Neural crest cell (in vitro differentiated cells): ENCODE data around the gene FMNL3. TPM values are rescaled to one million over a fixed set of nuclear protein-coding genes. Genes with fewer than 3 reads are reported as not detected.
"Not testable (repeated sequence)": the region's sequence is repeated elsewhere in the genome, so short reads cannot be mapped to it uniquely, and the experiment has no call there.

Source experiments
- DNase-seq: peaks from one replicate; pipeline ENCODE4 v3.0.0; 2021; ENCODE audit warnings: low read depth, mixed read lengths, low spot score
- H3K27ac Mint-ChIP-seq: one replicate; pipeline ENCODE4 v1.8.0; 2021; ENCODE audit warnings: mild to moderate bottlenecking, mixed read lengths; ENCODE audit not compliant: unreplicated experiment
- H3K27me3 Mint-ChIP-seq: 2 replicates; pipeline ENCODE4 v1.8.0; 2021; ENCODE audit warnings: low read depth, mild to moderate bottlenecking, mixed read lengths
- H3K36me3 Mint-ChIP-seq: 2 replicates; pipeline ENCODE4 v1.8.0; 2021; ENCODE audit warnings: low read depth, mild to moderate bottlenecking, mixed read lengths
- H3K4me1 Mint-ChIP-seq: 2 replicates; pipeline ENCODE4 v1.8.0; 2021; ENCODE audit warnings: mixed read lengths
- H3K4me3 Mint-ChIP-seq: one replicate; pipeline ENCODE4 v1.8.0; 2021; ENCODE audit warnings: mild to moderate bottlenecking, mixed read lengths
- H3K9me3 Mint-ChIP-seq: 2 replicates; pipeline ENCODE4 v1.8.0; 2021; ENCODE audit warnings: mixed read lengths
- total RNA-seq: library from RNA; stranded (reverse); gene quantifications from 2 replicates; pipeline ENCODE4 v1.2.1, GENCODE V29; 2021
- TF ChIP-seq, protein P1 (sequence below): fragments of 200-600 bp; sonication (generic); conservative IDR thresholded peaks from 2 replicates; pipeline ENCODE4 v1.5.0; 2021; ENCODE audit warnings: antibody characterized with exemption, mild to moderate bottlenecking

Gene FMNL3
- total RNA-seq, 1 donor from 2014 or later: 38.9 TPM

DNA sequence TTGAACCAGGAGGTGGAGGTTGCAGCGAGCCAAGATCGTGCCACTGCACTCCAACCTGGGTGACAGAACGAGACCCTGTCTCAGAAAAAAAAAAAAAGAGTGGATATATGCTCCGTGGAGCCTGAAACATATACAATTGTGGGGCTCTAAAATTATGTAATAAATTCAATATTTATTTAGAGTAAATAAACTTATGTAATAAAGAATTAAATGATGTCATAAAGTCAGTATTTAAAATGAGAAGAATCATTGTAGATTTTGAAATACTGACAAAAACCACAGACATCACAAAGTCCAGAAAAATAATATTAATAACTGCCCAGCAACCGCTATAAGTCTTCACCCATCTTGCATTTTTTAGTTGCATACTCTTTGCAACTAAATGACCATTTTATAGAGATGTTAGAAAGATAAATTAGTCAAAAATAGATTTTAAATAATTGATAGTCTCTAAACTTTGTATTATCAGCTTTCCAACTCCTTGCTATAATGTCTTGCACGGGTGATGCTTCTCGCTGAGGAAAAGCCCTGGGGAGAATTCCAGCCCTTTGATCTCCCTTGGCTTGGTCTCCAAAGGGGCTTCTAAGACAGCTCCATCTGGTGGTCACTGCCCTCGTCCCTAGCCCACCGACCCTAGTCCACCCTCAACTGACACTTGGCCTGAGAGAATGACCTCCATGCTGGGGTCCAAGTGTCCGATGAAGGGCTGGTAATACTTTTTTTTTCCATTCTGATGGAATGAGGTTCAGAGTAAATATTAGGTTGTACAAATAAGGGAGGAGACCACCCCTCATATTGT lies 26.2 kb upstream of the FMNL3 start:
- H3K27me3 Mint-ChIP-seq: peaks cover 20% of the 10 kb centered on the region
- H3K4me3 Mint-ChIP-seq: no peak overlapping the region
- peaks cover 2% of the 10 kb centered on the region for H3K9me3 Mint-ChIP-seq
- peaks cover 2% of the 10 kb centered on the region for H3K36me3 Mint-ChIP-seq
- no peak overlapping the region for H3K27ac Mint-ChIP-seq
- H3K4me1 Mint-ChIP-seq: no peaks in the 10 kb centered on the region
- TF ChIP-seq, protein P1, sequence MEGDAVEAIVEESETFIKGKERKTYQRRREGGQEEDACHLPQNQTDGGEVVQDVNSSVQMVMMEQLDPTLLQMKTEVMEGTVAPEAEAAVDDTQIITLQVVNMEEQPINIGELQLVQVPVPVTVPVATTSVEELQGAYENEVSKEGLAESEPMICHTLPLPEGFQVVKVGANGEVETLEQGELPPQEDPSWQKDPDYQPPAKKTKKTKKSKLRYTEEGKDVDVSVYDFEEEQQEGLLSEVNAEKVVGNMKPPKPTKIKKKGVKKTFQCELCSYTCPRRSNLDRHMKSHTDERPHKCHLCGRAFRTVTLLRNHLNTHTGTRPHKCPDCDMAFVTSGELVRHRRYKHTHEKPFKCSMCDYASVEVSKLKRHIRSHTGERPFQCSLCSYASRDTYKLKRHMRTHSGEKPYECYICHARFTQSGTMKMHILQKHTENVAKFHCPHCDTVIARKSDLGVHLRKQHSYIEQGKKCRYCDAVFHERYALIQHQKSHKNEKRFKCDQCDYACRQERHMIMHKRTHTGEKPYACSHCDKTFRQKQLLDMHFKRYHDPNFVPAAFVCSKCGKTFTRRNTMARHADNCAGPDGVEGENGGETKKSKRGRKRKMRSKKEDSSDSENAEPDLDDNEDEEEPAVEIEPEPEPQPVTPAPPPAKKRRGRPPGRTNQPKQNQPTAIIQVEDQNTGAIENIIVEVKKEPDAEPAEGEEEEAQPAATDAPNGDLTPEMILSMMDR: no peak
- peak; percentile 22 for DNase-seq

DNA sequence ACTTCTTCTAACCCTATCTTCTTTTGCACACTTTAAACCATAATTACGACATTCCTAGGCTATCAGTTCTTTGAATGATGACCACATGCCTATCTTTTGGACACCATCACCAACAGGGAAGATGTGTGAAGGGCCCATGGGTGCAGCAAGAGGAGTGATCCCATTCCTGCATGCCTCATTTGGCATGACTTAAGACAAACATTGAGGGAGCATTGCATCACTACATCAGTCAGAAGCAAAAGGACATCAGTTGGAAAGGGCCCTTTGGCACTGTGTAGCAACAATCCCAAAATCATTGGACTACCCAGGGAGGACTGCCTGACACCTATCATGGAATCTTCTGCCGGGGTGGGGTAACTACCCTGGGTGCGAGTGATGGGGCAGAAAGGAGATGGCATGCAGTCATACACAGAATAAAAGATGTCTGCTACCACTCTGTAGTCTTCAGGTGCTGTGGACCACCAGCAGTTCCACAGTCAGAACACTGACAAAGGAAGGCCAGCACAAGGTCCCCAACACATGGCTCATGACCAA lies 23.4 kb upstream of the FMNL3 start:
- Mint-ChIP-seq H3K9me3 (peaks cover 2% of the 10 kb centered on the region), H3K27me3 (peaks cover 32% of the 10 kb centered on the region), H3K27ac (no peak overlapping the region), H3K4me3 (no peak overlapping the region), H3K4me1 (no peaks in the 10 kb centered on the region), H3K36me3 (peaks cover 2% of the 10 kb centered on the region)
- TF ChIP-seq, protein P1: no peak
- no peak for DNase-seq

DNA sequence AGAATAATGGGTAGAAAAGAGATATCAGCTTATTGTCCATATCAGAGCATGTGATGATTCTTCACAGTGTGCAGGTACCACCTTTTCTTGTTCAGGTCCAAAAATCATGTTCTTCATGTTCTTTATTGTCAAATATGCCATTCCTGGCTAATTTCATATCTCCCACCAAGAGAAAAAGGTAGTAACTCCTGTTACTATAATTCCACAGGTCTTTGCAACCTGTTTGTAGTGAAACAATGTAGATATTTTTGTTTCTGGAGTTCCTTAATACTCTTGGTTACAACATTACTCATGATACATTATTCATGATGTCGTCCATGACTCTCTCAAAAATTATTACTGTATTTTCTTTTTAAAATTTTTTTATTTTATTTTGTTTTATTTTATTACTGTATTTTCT lies 22.8 kb upstream of the FMNL3 start:
- TF ChIP-seq, protein P1: no peak
- Mint-ChIP-seq H3K27ac (no peak overlapping the region), H3K27me3 (peaks cover 33% of the 10 kb centered on the region), H3K36me3 (peaks cover 2% of the 10 kb centered on the region), H3K4me1 (no peaks in the 10 kb centered on the region), H3K9me3 (peaks cover 2% of the 10 kb centered on the region), H3K4me3 (no peak overlapping the region)
- no peak for DNase-seq

DNA sequence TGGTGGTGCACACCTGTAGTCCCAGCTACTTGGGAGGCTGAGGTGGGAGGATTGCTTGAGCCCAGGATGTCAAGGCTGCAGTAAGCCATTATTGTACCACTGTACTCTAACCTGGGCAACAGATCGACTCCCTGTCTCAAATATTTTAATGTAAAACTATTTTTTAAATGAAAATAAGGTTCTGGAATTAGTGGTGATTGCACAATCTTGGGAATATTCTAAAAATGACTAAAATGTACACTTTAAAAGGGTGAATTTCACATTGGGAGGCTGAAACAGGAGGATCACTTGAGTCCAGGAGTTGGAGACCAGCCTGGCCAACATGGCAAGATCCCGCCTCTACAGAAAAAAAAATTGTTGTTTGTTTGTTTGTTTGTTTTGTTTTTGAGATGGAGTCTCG lies 21.2 kb upstream of the FMNL3 start:
- Mint-ChIP-seq H3K4me3 (no peak overlapping the region), H3K27me3 (peaks cover 39% of the 10 kb centered on the region)

DNA sequence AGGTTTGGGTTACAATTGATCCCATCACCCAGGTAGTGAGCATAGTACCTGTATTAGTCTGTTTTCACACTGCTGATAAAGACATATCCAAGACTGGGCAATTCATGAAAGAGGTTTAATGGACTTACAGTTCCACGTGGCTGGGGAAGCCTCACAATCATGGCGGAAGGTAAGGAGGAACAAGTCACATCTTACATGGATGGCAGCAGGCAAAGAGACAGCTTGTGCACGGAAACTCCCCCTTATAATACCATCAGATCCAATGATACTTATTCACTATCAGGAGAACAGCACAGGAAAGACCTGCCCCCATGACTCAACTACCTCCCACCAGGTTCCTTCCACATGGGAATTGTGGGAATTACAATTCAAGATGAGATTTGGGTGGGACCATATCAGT lies 14.2 kb upstream of the FMNL3 start:
- H3K27ac Mint-ChIP-seq, H3K4me3 Mint-ChIP-seq, H3K4me1 Mint-ChIP-seq, H3K9me3 Mint-ChIP-seq, DNase-seq, H3K36me3 Mint-ChIP-seq: not testable (repeated sequence)
- peaks cover 38% of the 10 kb centered on the region for H3K27me3 Mint-ChIP-seq

More for the DNA sequence above, 21.2 kb upstream of the FMNL3 start:
- Mint-ChIP-seq H3K9me3 (no peaks in the 10 kb centered on the region), H3K27ac (no peak overlapping the region), H3K36me3 (no peaks in the 10 kb centered on the region), H3K4me1 (no peaks in the 10 kb centered on the region)
- DNase-seq: no peak
- TF ChIP-seq, protein P1: no peak

DNA sequence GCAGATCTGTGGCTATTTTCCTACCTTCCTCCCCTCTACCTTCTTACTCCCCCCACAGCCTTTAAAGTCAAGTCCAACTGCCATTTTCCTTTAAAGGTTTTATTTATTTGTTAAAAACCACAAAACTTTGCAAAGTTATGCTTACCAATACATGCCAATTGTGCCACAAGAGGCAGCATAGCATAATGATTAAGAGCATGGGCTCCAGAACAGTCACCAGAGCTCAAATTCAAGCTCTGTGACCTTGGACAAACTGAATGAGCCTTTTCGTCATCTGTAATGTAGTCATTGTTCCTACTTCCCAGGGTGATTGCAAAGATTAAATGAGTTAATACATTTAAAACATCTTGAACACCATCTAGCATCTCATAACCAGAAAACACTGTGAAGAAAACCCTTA lies 13.0 kb upstream of the FMNL3 start:
- H3K27ac Mint-ChIP-seq: no peak overlapping the region
- peaks cover 40% of the 10 kb centered on the region for H3K27me3 Mint-ChIP-seq
- TF ChIP-seq, protein P1: no peak
- DNase-seq: no peak
- no peaks in the 10 kb centered on the region for H3K36me3 Mint-ChIP-seq
- H3K4me3 Mint-ChIP-seq: no peak overlapping the region
- H3K9me3 Mint-ChIP-seq: peaks cover 3% of the 10 kb centered on the region
- peaks cover 4% of the 10 kb centered on the region for H3K4me1 Mint-ChIP-seq

DNA sequence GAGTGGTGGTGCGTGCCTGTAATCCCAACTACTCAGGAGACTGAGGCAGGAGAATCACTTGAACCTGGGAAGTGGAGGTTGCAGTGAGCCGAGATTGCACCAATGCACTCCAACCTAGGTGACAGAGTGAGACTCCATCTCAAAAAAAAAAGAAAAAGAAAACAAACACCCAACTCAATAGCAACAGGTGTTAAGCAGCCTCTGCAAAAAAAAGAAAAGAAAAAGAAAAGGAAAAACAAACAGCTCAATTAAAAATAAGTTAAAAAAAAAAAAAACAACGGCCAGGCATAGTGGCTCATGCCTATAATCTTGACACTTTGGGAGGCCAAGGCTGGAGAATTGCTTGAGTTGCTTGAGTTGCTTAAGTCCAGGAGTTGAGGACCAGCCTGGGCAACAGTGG lies 10.6 kb upstream of the FMNL3 start:
- not testable (repeated sequence) for H3K4me1 Mint-ChIP-seq, H3K27ac Mint-ChIP-seq, H3K9me3 Mint-ChIP-seq, DNase-seq, H3K36me3 Mint-ChIP-seq, H3K4me3 Mint-ChIP-seq
- peaks cover 39% of the 10 kb centered on the region for H3K27me3 Mint-ChIP-seq
